ENCODE measurements around the gene RNF125. TPM values are rescaled to one million over a fixed set of nuclear protein-coding genes. Genes with fewer than 3 reads are reported as not detected.
A peak's percentile ranks its signal among the peaks of the same experiment; 100 is the strongest.

RNF125 gene
- total and polyA plus RNA-seq, 9 of the 15 experiments (the other 6 are each of a cell fraction or from before 2014, with no cell fraction given): 0.01 to 0.29 (median 0.07) TPM; not detected in 1

GRCh38 chr18:32093102-32093511 is 74.5 kb downstream of the RNF125 start (continued):
- TF ChIP-seq, protein P1, sequence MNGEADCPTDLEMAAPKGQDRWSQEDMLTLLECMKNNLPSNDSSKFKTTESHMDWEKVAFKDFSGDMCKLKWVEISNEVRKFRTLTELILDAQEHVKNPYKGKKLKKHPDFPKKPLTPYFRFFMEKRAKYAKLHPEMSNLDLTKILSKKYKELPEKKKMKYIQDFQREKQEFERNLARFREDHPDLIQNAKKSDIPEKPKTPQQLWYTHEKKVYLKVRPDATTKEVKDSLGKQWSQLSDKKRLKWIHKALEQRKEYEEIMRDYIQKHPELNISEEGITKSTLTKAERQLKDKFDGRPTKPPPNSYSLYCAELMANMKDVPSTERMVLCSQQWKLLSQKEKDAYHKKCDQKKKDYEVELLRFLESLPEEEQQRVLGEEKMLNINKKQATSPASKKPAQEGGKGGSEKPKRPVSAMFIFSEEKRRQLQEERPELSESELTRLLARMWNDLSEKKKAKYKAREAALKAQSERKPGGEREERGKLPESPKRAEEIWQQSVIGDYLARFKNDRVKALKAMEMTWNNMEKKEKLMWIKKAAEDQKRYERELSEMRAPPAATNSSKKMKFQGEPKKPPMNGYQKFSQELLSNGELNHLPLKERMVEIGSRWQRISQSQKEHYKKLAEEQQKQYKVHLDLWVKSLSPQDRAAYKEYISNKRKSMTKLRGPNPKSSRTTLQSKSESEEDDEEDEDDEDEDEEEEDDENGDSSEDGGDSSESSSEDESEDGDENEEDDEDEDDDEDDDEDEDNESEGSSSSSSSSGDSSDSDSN (IDR thresholded peaks at IDR 0.05; ENCODE audit: borderline replicate concordance in 1 of 2, low read depth in 2 of 2, low read length in 2 of 2): 0 out of 4 replicates have a peak, but pooled peaks of 1 of the 2 experiments have one; percentile 10
- TF ChIP-seq THAP12 (CRISPR knock-in tag; IDR thresholded peaks at IDR 0.05): no peak
- peak; percentile 22 for TF ChIP-seq KDM5B (IDR thresholded peaks at IDR 0.05; ENCODE audit: insufficient replicate concordance, low read depth, low read length)
- TF ChIP-seq, protein P2, sequence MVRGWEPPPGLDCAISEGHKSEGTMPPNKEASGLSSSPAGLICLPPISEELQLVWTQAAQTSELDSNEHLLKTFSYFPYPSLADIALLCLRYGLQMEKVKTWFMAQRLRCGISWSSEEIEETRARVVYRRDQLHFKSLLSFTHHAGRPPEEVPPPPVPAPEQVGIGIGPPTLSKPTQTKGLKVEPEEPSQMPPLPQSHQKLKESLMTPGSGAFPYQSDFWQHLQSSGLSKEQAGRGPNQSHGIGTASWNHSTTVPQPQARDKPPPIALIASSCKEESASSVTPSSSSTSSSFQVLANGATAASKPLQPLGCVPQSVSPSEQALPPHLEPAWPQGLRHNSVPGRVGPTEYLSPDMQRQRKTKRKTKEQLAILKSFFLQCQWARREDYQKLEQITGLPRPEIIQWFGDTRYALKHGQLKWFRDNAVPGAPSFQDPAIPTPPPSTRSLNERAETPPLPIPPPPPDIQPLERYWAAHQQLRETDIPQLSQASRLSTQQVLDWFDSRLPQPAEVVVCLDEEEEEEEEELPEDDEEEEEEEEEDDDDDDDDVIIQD (CRISPR knock-in tag; IDR thresholded peaks at IDR 0.05): no peak
- 0 out of 2 replicates have a peak, but pooled peaks have one; percentile 23 for TF ChIP-seq BRD4 (IDR thresholded peaks at IDR 0.05)
- TF ChIP-seq, protein P3, sequence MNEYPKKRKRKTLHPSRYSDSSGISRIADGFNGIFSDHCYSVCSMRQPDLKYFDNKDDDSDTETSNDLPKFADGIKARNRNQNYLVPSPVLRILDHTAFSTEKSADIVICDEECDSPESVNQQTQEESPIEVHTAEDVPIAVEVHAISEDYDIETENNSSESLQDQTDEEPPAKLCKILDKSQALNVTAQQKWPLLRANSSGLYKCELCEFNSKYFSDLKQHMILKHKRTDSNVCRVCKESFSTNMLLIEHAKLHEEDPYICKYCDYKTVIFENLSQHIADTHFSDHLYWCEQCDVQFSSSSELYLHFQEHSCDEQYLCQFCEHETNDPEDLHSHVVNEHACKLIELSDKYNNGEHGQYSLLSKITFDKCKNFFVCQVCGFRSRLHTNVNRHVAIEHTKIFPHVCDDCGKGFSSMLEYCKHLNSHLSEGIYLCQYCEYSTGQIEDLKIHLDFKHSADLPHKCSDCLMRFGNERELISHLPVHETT (CRISPR knock-in tag; conservative IDR thresholded peaks at IDR 0.05 in 1 of 2, IDR thresholded peaks at IDR 0.05 in 1 of 2): 0 out of 4 replicates have a peak, but pooled peaks of 1 of the 2 experiments have one; percentile 8
- no peak for TF ChIP-seq NCOA6 (IDR thresholded peaks at IDR 0.05)
- TF ChIP-seq POLR2G (IDR thresholded peaks at IDR 0.05; ENCODE audit: low read depth, low read length): peak; percentile 52
- peak; percentile 32 for TF ChIP-seq PRPF4 (IDR thresholded peaks at IDR 0.05; ENCODE audit: insufficient read depth, low read depth, low read length, poor library complexity, severe bottlenecking)
- TF ChIP-seq PPARD (CRISPR knock-in tag; IDR thresholded peaks at IDR 0.05): no peak
- TF ChIP-seq RBM22 (IDR thresholded peaks at IDR 0.05; ENCODE audit: low read depth, low read length, poor library complexity, severe bottlenecking): peak; percentile 84
- peak; percentile 79 for TF ChIP-seq FIP1L1 (IDR thresholded peaks at IDR 0.05; ENCODE audit: low read depth, low read length, poor library complexity, severe bottlenecking)
- TF ChIP-seq HDGF (IDR thresholded peaks at IDR 0.05): no peak
- TF ChIP-seq RBM17 (IDR thresholded peaks at IDR 0.05; ENCODE audit: borderline replicate concordance, low read depth, low read length): no peak
- TF ChIP-seq FOXP1 (CRISPR knock-in tag; IDR thresholded peaks at IDR 0.05): no peak
- TF ChIP-seq, protein P4, sequence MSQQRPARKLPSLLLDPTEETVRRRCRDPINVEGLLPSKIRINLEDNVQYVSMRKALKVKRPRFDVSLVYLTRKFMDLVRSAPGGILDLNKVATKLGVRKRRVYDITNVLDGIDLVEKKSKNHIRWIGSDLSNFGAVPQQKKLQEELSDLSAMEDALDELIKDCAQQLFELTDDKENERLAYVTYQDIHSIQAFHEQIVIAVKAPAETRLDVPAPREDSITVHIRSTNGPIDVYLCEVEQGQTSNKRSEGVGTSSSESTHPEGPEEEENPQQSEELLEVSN (IDR thresholded peaks at IDR 0.05; ENCODE audit: borderline replicate concordance in 1 of 2, extremely low read depth in 1 of 2, insufficient read depth in 1 of 2, insufficient read length in 1 of 2, low read depth in 1 of 2, low read length in 1 of 2, poor library complexity in 1 of 2, severe bottlenecking in 1 of 2): peak in 1 of 2 experiments; percentile 14
